Esophagus squamous epithelium (tissue), 4 donors: ENCODE measurements around the gene KLHL21.

ENCODE experiments used
- POLR2A ChIP-seq, 4 donors: fragments of 450-650 bp; IDR thresholded peaks; one replicate each; pipeline ENCODE4 v1.6.1; 2017; ENCODE audit warnings: antibody characterized with exemption in 4 of 4, mild to moderate bottlenecking in 4 of 4, moderate library complexity in 3 of 4
- TF ChIP-seq, protein P1 (sequence below), 6 experiments: fragments of 450-650 bp in 4 of 6; fragments of 200-600 bp in 2 of 6; sonication (generic) in 2 of 6; IDR thresholded peaks; one replicate each; pipeline ENCODE4 v1.5.1; 2016 to 2019; ENCODE audit warnings: antibody characterized with exemption in 6 of 6, mild to moderate bottlenecking in 4 of 6, moderate library complexity in 4 of 6

DNA sequence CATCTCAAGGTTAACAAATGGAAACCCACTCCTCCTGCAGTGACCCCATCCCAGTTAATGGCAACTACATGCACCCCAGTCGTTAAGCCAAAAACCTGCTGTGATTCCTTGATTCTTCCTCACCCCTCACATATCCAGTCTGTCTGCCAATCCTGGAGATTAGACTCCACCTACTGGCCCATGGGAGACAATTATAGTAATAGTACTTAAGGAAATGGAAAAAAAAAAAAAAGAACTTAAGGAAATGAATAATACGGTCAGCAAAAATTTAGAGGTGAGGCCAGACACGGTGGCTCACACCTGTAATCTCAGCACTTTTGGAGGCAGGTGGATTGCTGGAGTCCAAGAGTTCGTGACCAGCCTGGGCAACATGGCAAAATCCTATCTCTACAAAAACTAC is 55.4 kb downstream of the KLHL21 start:
- TF ChIP-seq POLR2A (IDR thresholded peaks at IDR 0.05): no peak
- TF ChIP-seq, protein P1, sequence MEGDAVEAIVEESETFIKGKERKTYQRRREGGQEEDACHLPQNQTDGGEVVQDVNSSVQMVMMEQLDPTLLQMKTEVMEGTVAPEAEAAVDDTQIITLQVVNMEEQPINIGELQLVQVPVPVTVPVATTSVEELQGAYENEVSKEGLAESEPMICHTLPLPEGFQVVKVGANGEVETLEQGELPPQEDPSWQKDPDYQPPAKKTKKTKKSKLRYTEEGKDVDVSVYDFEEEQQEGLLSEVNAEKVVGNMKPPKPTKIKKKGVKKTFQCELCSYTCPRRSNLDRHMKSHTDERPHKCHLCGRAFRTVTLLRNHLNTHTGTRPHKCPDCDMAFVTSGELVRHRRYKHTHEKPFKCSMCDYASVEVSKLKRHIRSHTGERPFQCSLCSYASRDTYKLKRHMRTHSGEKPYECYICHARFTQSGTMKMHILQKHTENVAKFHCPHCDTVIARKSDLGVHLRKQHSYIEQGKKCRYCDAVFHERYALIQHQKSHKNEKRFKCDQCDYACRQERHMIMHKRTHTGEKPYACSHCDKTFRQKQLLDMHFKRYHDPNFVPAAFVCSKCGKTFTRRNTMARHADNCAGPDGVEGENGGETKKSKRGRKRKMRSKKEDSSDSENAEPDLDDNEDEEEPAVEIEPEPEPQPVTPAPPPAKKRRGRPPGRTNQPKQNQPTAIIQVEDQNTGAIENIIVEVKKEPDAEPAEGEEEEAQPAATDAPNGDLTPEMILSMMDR (IDR thresholded peaks at IDR 0.05): peak in 1 of 6 experiments; percentile 26
